GM12875 (cell line): ENCODE data around the gene BPIFB6.
"Not testable (repeated sequence)": the region's sequence is repeated elsewhere in the genome, so short reads cannot be mapped to it uniquely, and the experiment has no call there.

Experiments used
- H3K4me3 ChIP-seq: one replicate; pipeline ENCODE4 v1.5.1; 2011; ENCODE audit warnings: low read depth, low read length, control low read depth
- TF ChIP-seq, protein P1 (sequence below): IDR thresholded peaks from 2 replicates; pipeline ENCODE4 v1.5.1; 2011; ENCODE audit warnings: low read depth, mild to moderate bottlenecking, control low read depth, inconsistent platforms, low read length, moderate library complexity, borderline replicate concordance; ENCODE audit not compliant: insufficient read depth

BPIFB6 gene

DNA sequence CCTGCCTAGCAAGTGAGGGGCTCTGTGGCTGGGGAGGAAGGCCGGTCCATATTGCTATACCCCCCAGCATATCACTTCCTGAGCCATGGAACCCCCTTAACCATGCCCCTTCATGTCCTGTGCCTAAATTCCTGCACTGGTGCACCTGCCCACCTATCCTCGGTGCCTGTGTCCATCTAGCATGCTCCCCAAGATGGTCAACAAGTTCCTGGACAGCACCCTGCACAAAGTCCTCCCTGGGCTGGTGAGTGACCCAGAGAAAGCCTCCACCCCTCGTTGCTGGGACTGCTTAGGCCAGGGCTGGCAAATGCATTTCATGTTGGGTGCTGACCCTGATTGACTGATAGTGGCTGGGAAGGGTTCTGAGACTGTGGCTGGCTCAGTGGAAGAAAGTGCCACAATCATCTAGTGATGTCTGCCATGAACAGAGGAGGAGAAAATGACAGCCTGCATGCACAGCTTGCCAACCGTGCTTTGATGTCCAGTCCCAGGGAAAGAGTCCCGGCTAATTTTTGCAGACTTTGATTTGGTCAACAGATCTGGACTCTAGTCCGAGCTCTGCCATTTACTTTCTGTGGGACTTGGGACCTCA lies 3.5 kb downstream of the BPIFB6 start:
- H3K4me3 ChIP-seq: no peak overlapping the region
- TF ChIP-seq, protein P1, sequence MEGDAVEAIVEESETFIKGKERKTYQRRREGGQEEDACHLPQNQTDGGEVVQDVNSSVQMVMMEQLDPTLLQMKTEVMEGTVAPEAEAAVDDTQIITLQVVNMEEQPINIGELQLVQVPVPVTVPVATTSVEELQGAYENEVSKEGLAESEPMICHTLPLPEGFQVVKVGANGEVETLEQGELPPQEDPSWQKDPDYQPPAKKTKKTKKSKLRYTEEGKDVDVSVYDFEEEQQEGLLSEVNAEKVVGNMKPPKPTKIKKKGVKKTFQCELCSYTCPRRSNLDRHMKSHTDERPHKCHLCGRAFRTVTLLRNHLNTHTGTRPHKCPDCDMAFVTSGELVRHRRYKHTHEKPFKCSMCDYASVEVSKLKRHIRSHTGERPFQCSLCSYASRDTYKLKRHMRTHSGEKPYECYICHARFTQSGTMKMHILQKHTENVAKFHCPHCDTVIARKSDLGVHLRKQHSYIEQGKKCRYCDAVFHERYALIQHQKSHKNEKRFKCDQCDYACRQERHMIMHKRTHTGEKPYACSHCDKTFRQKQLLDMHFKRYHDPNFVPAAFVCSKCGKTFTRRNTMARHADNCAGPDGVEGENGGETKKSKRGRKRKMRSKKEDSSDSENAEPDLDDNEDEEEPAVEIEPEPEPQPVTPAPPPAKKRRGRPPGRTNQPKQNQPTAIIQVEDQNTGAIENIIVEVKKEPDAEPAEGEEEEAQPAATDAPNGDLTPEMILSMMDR: no peak

DNA sequence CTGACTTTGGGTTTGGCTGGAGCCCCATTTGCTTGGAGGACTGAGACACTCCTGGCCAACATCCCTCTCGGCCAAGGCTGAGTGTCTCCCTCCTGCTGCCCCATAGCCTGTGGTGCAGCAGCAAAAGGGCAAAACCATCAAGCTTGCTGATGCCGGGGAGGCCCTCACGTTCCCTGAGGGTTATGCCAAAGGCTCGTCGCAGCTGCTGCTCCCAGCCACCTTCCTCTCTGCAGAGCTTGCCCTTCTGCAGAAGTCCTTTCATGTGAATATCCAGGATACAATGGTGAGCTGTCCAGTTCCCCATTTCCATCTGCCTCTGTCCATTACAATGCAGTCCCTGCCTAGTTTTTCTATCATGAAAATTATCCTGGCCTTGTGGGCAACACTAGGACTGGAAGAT lies 6.0 kb downstream of the BPIFB6 start:
- TF ChIP-seq, protein P1: no peak

DNA sequence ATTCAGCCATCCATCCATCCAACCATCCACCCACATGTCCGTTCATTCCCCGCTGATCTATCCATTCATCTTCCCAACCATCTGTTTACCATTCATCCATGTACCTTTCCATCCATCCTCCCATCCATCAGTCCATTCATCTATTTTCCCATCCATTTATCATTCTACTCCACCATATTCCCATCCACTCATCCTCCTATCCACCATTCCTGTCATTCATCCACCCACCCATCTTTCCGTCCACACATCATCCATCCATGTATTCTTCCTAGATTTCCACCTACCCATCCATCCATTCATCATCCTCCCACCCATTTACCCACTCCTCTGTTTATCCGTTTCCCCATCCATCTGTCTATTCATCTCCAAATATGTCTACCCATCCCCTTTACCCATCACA lies 6.8 kb downstream of the BPIFB6 start:
- no peak overlapping the region for H3K4me3 ChIP-seq
- TF ChIP-seq, protein P1: no peak

More for the DNA sequence above, 6.0 kb downstream of the BPIFB6 start:
- no peak overlapping the region for H3K4me3 ChIP-seq

DNA sequence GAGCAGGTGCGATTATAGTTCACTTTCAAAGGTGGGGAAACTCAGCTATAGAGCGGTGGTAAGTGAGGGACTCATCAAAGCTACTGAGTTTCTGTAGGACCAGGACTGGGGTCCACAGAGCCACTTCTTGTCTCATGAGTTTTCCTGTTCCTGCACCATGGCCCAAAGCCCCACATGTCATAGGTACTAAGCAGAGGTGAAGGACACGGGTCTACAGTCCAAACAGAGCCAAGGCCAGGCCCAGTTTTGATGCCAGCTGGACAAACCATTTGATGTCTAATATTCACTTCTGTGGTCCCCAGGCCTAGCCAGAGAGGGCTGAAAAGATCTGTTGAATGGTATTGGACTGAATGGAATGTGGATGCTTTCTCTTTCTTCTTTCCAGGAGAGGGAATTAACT lies 11.0 kb downstream of the BPIFB6 start:
- TF ChIP-seq, protein P1: no peak
- no peak overlapping the region for H3K4me3 ChIP-seq

DNA sequence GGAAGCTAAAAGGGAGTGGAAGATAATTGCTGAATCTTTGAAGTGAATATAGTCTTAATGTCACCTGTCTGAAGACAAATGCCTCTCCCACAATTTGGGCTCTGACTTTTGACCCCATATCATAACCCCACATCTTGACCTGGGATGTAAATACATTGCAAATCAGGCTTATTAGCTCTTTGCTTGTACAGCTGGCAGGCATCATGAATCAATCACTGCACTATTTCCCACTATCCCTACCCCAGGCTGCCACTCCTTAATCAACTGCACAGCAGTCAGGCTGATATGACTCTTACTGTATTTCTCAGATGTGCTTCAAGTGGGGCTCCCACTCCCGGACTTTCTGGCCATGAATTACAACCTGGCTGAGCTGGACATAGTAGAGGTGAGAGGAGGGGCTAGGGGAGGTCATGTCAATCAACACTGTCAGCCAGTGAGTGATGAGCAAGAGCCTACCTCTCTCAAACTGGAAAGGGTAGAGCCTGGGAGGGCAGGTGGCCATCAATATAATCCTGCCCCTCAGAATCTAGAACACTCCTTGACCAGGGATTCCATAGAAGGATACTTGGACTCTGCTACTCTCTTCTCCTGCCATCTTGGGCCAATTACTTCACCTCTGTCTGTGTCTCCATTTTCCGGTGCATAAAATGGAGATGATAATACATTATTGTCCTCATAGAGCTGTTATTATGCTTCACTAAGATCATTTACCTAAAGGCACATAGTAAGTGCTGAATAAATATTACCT lies 11.7 kb downstream of the BPIFB6 start:
- no peak overlapping the region for H3K4me3 ChIP-seq
- TF ChIP-seq, protein P1: no peak

DNA sequence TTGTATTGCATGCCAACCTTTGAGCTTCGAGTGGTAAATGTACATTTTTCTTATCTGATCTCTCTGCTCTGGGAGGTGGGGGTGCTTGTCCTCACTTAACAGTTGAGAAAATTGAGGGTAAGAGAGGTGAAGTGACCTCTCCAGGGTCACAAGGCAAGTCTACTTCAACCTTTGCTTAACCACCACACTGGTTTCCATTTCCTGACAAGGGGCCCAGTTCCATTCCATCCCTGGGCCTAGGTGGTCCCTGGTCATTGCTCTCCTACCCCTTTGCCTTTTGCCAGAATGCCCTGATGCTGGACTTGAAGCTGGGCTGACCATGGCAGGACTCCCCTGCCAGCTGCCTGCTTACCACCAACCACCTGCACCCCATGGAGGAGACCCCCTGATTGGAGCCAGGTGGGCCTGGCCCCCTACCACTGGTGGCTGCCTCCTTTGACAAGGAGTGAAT lies 12.3 kb downstream of the BPIFB6 start:
- no peak overlapping the region for H3K4me3 ChIP-seq
- TF ChIP-seq, protein P1: no peak

DNA sequence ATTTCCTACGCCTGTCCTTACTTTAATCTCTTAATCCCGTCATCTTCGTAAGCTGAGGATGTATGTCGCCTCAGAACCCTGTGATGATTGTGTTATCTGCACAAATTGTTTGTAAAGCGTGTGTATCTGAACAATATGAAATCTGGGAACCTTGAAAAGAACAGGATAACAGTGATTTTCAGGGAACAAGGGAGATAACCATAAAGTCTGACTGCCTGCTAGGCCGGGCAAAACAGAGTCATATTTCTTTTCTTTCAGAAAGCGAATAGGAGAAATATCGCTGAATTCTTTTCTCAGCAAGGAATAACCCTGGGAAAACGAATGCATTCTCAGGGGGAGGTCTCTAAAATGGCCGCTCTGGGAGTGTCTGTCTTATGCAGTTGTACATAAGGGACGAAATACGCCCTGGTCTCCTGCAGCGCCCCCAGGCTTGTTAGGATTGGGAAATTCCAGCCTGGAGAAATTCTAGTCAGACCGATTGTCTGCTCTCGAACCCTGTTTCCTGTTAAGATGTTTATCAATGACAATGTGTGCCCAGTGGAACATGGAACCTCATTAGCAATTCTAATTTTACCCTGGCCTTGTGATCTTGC lies 13.8 kb downstream of the BPIFB6 start:
- not testable (repeated sequence) for H3K4me3 ChIP-seq
